Measurements from ENCODE around the gene UMAD1.

UMAD1 gene

GRCh38 chr7:7922684-7923385, 282.3 kb downstream of the UMAD1 start:
- TF ChIP-seq, protein P1, sequence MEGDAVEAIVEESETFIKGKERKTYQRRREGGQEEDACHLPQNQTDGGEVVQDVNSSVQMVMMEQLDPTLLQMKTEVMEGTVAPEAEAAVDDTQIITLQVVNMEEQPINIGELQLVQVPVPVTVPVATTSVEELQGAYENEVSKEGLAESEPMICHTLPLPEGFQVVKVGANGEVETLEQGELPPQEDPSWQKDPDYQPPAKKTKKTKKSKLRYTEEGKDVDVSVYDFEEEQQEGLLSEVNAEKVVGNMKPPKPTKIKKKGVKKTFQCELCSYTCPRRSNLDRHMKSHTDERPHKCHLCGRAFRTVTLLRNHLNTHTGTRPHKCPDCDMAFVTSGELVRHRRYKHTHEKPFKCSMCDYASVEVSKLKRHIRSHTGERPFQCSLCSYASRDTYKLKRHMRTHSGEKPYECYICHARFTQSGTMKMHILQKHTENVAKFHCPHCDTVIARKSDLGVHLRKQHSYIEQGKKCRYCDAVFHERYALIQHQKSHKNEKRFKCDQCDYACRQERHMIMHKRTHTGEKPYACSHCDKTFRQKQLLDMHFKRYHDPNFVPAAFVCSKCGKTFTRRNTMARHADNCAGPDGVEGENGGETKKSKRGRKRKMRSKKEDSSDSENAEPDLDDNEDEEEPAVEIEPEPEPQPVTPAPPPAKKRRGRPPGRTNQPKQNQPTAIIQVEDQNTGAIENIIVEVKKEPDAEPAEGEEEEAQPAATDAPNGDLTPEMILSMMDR (IDR thresholded peaks at IDR 0.05), result no peak
- no peak for TF ChIP-seq ZFX (IDR thresholded peaks at IDR 0.05; ENCODE audit: borderline replicate concordance)
- no peak overlapping the region for H3K27ac ChIP-seq

- TF ChIP-seq ZFX (IDR thresholded peaks at IDR 0.05; ENCODE audit: borderline replicate concordance), result no peak
- TF ChIP-seq, protein P1 (IDR thresholded peaks at IDR 0.05), result no peak
- no peak overlapping the region for H3K27ac ChIP-seq
These were observed 283.3 kb downstream of the UMAD1 start for GRCh38 chr7:7923818-7924217.

GRCh38 chr7:7924303-7924702, 283.8 kb downstream of the UMAD1 start:
- TF ChIP-seq, protein P1 (IDR thresholded peaks at IDR 0.05), result no peak
- no peak for TF ChIP-seq ZFX (IDR thresholded peaks at IDR 0.05; ENCODE audit: borderline replicate concordance)
- H3K27ac ChIP-seq, result no peak overlapping the region

Data from 22Rv1 (cell line).